ENCODE measurements around the gene CAMSAP2. TPM values are rescaled to one million over a fixed set of nuclear protein-coding genes. Genes with fewer than 3 reads are reported as not detected.

CAMSAP2 gene
- total RNA-seq, 1 experiment from 2014 or later, result 23.4 TPM

DNA sequence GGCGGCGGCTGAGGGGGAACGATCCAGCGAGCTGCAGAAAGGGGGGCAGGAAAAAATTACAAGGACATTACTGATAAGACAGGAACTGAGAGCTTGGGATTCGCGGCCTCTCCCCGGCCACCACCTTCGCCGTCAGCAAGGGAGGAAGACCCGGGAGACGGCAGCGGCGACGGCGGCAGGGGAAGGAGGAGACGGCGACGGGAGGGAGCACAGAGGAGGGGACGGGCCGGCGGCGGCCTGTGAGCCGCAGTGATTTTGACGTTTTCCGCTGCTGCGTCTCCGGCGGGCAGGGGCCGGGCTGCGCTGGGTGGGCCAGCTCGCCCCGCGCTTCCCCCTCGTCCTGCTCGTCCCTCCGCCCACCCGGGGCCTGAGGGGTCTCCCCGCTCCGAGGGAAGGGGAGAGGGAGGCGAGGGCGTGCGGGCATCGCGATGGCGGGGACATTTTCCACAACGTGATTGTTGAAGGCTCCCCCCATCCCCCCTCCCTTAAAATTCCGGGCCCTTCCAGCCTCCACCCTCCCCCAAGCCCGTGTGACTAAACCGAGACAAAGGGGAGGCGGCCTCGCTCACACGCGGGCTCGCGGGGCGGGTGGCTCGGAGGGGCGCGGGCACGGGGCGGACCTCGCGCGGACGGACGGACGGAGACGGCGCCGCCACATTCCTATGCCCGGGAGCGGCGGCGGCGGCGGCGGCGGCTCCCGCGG lies 407 bp downstream of the CAMSAP2 start:
- no peaks in the 10 kb centered on the region for H3K27me3 Mint-ChIP-seq (ENCODE audit: insufficient read depth, unreplicated experiment)
- H3K36me3 Mint-ChIP-seq (ENCODE audit: insufficient read depth, unreplicated experiment), result peaks cover 13% of the 10 kb centered on the region
- Histone ChIP-seq H3K4me3 (ENCODE audit: low read depth, low read length) (peak overlapping the region; percentile 70), H3K27me3 (replicated peaks; ENCODE audit: control insufficient read depth, insufficient read depth, low read length) (no peaks in the 10 kb centered on the region), H3K4me1 (peaks cover 11% of the 10 kb centered on the region), H3K9me3 (no peaks in the 10 kb centered on the region), H3K36me3 (ENCODE audit: control insufficient read depth, insufficient read depth, low read length) (no peaks in the 10 kb centered on the region)
- intact Hi-C loops (cut with micrococcal nuclease; ENCODE audit: unreplicated experiment), result loop anchor here (2.0 kb wide), 1 partner anchor 70 kb away; the partner anchor contains the start of gene DDX59
- peak; percentile 74 to 80 for DNase-seq
- H3K27ac Mint-ChIP-seq (ENCODE audit: unreplicated experiment), result peak overlapping the region; percentile 95
- POLR2A ChIA-PET, result interaction anchor here (0.6 to 1.3 kb wide), 3 partner anchors 69 to 177 kb away, joined by 3 to 7 read pairs (median 6); partner anchors contain the start of gene DDX59
- peaks cover 13% of the 10 kb centered on the region for H3K4me1 Mint-ChIP-seq (ENCODE audit: low read depth, unreplicated experiment)
- BruUV-seq (replicated peaks), result no TSS peak
- TF ChIP-seq, protein P1, sequence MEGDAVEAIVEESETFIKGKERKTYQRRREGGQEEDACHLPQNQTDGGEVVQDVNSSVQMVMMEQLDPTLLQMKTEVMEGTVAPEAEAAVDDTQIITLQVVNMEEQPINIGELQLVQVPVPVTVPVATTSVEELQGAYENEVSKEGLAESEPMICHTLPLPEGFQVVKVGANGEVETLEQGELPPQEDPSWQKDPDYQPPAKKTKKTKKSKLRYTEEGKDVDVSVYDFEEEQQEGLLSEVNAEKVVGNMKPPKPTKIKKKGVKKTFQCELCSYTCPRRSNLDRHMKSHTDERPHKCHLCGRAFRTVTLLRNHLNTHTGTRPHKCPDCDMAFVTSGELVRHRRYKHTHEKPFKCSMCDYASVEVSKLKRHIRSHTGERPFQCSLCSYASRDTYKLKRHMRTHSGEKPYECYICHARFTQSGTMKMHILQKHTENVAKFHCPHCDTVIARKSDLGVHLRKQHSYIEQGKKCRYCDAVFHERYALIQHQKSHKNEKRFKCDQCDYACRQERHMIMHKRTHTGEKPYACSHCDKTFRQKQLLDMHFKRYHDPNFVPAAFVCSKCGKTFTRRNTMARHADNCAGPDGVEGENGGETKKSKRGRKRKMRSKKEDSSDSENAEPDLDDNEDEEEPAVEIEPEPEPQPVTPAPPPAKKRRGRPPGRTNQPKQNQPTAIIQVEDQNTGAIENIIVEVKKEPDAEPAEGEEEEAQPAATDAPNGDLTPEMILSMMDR (IDR thresholded peaks at IDR 0.05; ENCODE audit: insufficient read depth in 1 of 2, low read depth in 1 of 2, low read length in 1 of 2, severe bottlenecking in 1 of 2, unreplicated experiment in 1 of 2), result no peak
- no peaks in the 10 kb centered on the region for H3K9me3 Mint-ChIP-seq (ENCODE audit: unreplicated experiment)
- peak overlapping the region; percentile 93 for H3K4me3 Mint-ChIP-seq (ENCODE audit: unreplicated experiment)
- CTCF ChIA-PET, result interaction anchor here (2.2 kb wide), 1 partner anchor 117 kb away, joined by 12 read pairs; no protein-coding TSS in a partner anchor

DNA sequence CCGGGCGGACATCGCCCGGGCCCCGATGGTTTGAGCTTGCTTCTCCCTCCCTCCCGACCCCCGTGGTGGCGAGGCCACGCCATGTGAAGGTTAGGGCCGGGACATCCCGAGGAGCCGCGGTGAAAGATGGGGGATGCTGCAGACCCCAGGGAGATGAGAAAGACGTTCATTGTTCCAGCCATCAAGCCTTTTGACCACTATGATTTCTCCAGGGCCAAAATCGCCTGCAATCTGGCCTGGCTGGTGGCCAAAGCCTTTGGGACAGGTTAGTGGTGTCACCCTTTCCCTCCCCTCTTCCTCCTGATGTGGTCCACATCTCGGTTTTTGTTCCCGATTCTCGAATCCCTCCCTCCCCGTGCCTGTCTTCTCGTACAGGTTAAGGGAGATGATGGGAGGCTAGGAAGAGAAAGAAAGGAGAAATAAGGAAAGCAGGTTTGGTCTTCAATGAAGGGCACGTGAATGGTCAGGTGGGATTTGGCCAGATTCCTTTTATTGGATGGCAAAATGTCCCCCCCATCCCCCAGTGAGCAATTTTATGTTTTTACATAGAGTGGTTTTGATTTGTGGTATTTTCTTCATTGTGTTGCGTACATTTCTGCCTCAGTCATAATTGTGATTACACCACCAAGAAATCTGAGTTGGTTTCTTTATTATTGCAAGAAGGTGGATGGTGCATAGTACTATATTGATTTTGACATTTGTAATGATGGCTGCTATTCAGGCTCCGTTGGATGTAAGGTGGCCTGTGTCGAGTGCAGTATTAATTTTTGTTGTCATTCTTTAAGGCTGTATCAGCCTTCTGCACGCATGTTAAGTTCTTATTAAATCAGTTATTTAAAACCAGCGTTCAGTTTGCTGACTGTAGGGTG lies 1.2 kb downstream of the CAMSAP2 start:
- no peaks in the 10 kb centered on the region for H3K9me3 Mint-ChIP-seq (ENCODE audit: unreplicated experiment)

More for the DNA sequence above, 1.2 kb downstream of the CAMSAP2 start:
- peaks cover 22% of the 10 kb centered on the region for H3K4me1 Mint-ChIP-seq (ENCODE audit: low read depth, unreplicated experiment)
- DNase-seq, result no peak
- ChIA-PET CTCF (no interaction called here), POLR2A (interaction anchor here (0.6 to 1.3 kb wide), 4 partner anchors 70 to 631 kb away, joined by 3 to 7 read pairs (median 6); partner anchors contain the start of gene DDX59)
- Histone ChIP-seq H3K27me3 (replicated peaks; ENCODE audit: control insufficient read depth, insufficient read depth, low read length) (no peaks in the 10 kb centered on the region), H3K36me3 (ENCODE audit: control insufficient read depth, insufficient read depth, low read length) (no peaks in the 10 kb centered on the region), H3K4me3 (ENCODE audit: low read depth, low read length) (peak overlapping the region; percentile 70), H3K9me3 (no peaks in the 10 kb centered on the region), H3K4me1 (peaks cover 11% of the 10 kb centered on the region)
- TF ChIP-seq, protein P1 (IDR thresholded peaks at IDR 0.05; ENCODE audit: insufficient read depth in 1 of 2, low read depth in 1 of 2, low read length in 1 of 2, severe bottlenecking in 1 of 2, unreplicated experiment in 1 of 2), result no peak
- H3K4me3 Mint-ChIP-seq (ENCODE audit: unreplicated experiment), result peak overlapping the region; percentile 93
- TSS peak; percentile 26 for BruUV-seq (replicated peaks)
- H3K36me3 Mint-ChIP-seq (ENCODE audit: insufficient read depth, unreplicated experiment), result peaks cover 19% of the 10 kb centered on the region
- no peaks in the 10 kb centered on the region for H3K27me3 Mint-ChIP-seq (ENCODE audit: insufficient read depth, unreplicated experiment)
- intact Hi-C loops (cut with micrococcal nuclease; ENCODE audit: unreplicated experiment), result loop anchor here (2.0 to 5.0 kb wide), 3 partner anchors 63 to 118 kb away; partner anchors contain the start of genes DDX59 and KIF14
- peak overlapping the region; percentile 95 for H3K27ac Mint-ChIP-seq (ENCODE audit: unreplicated experiment)
